ENCODE measurements around the gene C2CD2.

C2CD2 gene

GRCh38 chr21:41866274-41866809 is 87.5 kb downstream of the C2CD2 start:
- no peak for DNase-seq (ENCODE audit: low spot score)

- DNase-seq (ENCODE audit: low spot score): no peak
These were observed 88.6 kb downstream of the C2CD2 start for GRCh38 chr21:41865002-41865777.

GRCh38 chr21:41864311-41865001 is 89.4 kb downstream of the C2CD2 start:
- no peak for DNase-seq (ENCODE audit: low spot score)

- no peak for DNase-seq (ENCODE audit: low spot score)
These were observed 90.4 kb downstream of the C2CD2 start for GRCh38 chr21:41863439-41863740.

GRCh38 chr21:41861987-41862386 is 91.8 kb downstream of the C2CD2 start:
- no peak for DNase-seq (ENCODE audit: low spot score)

GRCh38 chr21:41861255-41861654 is 92.6 kb downstream of the C2CD2 start:
- no peak for DNase-seq (ENCODE audit: low spot score)

GRCh38 chr21:41859297-41859980 is 94.4 kb downstream of the C2CD2 start:
- no peak for DNase-seq (ENCODE audit: low spot score)

- DNase-seq (ENCODE audit: low spot score): no peak
These were observed 95.1 kb downstream of the C2CD2 start for GRCh38 chr21:41858466-41859296.

- DNase-seq (ENCODE audit: low spot score): no peak
These were observed 96.0 kb downstream of the C2CD2 start for GRCh38 chr21:41857771-41858300.

GRCh38 chr21:41856572-41856971 is 97.2 kb downstream of the C2CD2 start:
- DNase-seq (ENCODE audit: low spot score): no peak

- DNase-seq (ENCODE audit: low spot score): no peak
These were observed 99.3 kb downstream of the C2CD2 start for GRCh38 chr21:41854426-41854995.

GRCh38 chr21:41852929-41853320 is 100.9 kb downstream of the C2CD2 start:
- no peak for DNase-seq (ENCODE audit: low spot score)

- DNase-seq (ENCODE audit: low spot score): no peak
These were observed 101.5 kb downstream of the C2CD2 start for GRCh38 chr21:41852151-41852928.

GRCh38 chr21:41851090-41851790 is 102.6 kb downstream of the C2CD2 start:
- no peak for DNase-seq (ENCODE audit: low spot score)

- DNase-seq (ENCODE audit: low spot score): no peak
These were observed 103.7 kb downstream of the C2CD2 start for GRCh38 chr21:41850085-41850484.

- no peak for DNase-seq (ENCODE audit: low spot score)
These were observed 104.7 kb downstream of the C2CD2 start for GRCh38 chr21:41848958-41849580.

GRCh38 chr21:41848533-41848932 is 105.3 kb downstream of the C2CD2 start:
- DNase-seq (ENCODE audit: low spot score): no peak

- DNase-seq (ENCODE audit: low spot score): no peak
These were observed 106.6 kb downstream of the C2CD2 start for GRCh38 chr21:41847066-41847804.

GRCh38 chr21:41846536-41846935 is 107.3 kb downstream of the C2CD2 start:
- DNase-seq (ENCODE audit: low spot score): no peak

Measured in kidney capillary endothelial cell (primary cell).